ENCODE results near the gene NIN.

GRCh38 chr14:50795909-50796308 is 35.1 kb downstream of the NIN start:
- TF ChIP-seq POLR2A (IDR thresholded peaks at IDR 0.05; ENCODE audit: low read length) = no peak
- TF ChIP-seq GATA1 (IDR thresholded peaks at IDR 0.05; ENCODE audit: low read depth, low read length) = no peak

Measured in erythroblast (primary cell).